Bronchial epithelial cell (primary cell): ENCODE measurements around the gene FAM53B. TPM values are rescaled to one million over a fixed set of nuclear protein-coding genes. Genes with fewer than 3 reads are reported as not detected.
A peak's percentile ranks its signal among the peaks of the same experiment; 100 is the strongest.

Experiments used
- DNase-seq: peaks from one replicate; pipeline ENCODE4 v3.0.0-alpha.2; 2010; ENCODE audit warnings: low read depth
- FAIRE-seq: peaks from 2 replicates; lab custom pipeline; 2011; peaks lifted over from hg19 to GRCh38; lab: Jason Lieb, UNC
- H3K27me3 ChIP-seq: 2 replicates; pipeline ENCODE4 v1.5.1; 2011; ENCODE audit warnings: low read length; ENCODE audit not compliant: control insufficient read depth, insufficient read depth
- H3K36me3 ChIP-seq: 2 replicates; pipeline ENCODE4 v1.5.1; 2011; ENCODE audit warnings: low read length; ENCODE audit not compliant: control insufficient read depth, insufficient read depth
- H3K4me3 ChIP-seq: 2 replicates; pipeline ENCODE4 v1.5.1; 2011; ENCODE audit warnings: mild to moderate bottlenecking, low read depth, low read length, control low read depth
- total RNA-seq: library from RNA; depleted of rRNA; stranded (reverse); fragments of >200 nt; gene quantifications from 2 replicates; pipeline ENCODE4 v1.2.1, GENCODE V29; 2014
- TF ChIP-seq, protein P1 (sequence below): IDR thresholded peaks from 2 replicates; pipeline ENCODE4 v1.5.1; 2011; ENCODE audit warnings: mild to moderate bottlenecking, moderate library complexity, low read length, control low read depth, inconsistent platforms; ENCODE audit not compliant: insufficient read depth, severe bottlenecking

Gene FAM53B
- total RNA-seq, 1 donor from 2014 or later: 19.5 TPM

DNA sequence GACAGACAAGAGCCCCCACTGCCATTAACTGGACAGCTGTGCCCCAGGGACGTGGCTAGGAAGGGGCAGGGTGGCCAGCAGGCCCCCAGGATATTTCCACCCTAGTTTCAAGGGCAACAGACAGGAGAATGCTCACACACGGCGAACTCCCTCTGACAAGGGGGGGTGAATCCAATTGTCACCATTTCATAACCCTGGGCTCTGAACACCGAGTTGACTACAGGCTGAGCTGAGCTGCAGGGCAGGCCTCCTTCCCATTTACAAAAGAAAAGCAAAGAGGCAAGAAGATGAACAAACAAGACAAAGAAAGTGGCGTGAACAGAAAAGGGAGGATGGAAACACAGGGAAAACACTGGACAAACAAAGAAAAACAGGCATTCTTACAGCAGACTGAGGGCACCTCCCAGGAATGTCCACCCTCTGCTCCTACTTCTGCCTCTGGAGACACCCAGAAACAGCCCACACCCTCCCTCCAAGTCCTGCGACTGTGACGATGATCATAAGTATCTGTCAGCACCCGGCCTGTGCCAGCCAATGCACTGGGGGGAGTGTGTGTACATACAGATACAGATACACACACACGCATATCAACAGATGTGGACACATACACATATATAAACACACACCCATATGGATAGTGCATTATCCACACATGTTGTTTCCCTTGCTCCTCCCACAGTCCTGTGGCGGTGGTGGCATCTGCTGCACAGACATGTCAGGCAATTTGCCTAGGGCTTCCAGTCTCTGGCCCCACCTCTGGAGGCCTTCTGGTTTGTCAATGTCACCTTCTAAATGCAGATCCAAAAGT lies 66.2 kb downstream of the FAM53B start:
- H3K36me3 ChIP-seq: peaks cover 17% of the 10 kb centered on the region

DNA sequence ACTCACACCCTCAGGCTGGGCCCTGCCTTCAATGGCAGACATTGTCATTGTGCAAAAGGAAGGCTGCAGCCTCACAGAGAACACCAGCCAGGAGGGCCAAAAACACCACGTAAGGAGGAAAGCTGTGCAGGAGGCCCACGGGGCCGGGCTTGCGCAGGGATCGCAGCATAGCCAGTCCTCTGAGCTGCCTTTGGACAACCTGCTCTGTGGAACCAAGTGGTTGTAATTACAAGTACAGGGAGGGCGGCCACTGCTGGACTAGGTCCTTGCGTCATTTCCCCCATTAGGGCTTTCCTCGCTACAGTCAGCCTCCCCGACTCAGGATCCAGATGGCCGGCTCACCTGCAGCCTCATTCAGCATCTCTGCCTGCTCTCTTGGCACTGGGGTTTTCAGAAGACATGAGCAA lies 66.9 kb downstream of the FAM53B start:
- Histone ChIP-seq H3K36me3 (peaks cover 17% of the 10 kb centered on the region), H3K4me3 (no peak overlapping the region), H3K27me3 (no peaks in the 10 kb centered on the region)
- DNase-seq: no peak
- no peak for FAIRE-seq
- TF ChIP-seq, protein P1, sequence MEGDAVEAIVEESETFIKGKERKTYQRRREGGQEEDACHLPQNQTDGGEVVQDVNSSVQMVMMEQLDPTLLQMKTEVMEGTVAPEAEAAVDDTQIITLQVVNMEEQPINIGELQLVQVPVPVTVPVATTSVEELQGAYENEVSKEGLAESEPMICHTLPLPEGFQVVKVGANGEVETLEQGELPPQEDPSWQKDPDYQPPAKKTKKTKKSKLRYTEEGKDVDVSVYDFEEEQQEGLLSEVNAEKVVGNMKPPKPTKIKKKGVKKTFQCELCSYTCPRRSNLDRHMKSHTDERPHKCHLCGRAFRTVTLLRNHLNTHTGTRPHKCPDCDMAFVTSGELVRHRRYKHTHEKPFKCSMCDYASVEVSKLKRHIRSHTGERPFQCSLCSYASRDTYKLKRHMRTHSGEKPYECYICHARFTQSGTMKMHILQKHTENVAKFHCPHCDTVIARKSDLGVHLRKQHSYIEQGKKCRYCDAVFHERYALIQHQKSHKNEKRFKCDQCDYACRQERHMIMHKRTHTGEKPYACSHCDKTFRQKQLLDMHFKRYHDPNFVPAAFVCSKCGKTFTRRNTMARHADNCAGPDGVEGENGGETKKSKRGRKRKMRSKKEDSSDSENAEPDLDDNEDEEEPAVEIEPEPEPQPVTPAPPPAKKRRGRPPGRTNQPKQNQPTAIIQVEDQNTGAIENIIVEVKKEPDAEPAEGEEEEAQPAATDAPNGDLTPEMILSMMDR: no peak

More for the DNA sequence above, 66.2 kb downstream of the FAM53B start:
- TF ChIP-seq, protein P1: no peak
- Histone ChIP-seq H3K4me3 (no peak overlapping the region), H3K27me3 (no peaks in the 10 kb centered on the region)
- FAIRE-seq (peak; percentile 72), DNase-seq (no peak)

DNA sequence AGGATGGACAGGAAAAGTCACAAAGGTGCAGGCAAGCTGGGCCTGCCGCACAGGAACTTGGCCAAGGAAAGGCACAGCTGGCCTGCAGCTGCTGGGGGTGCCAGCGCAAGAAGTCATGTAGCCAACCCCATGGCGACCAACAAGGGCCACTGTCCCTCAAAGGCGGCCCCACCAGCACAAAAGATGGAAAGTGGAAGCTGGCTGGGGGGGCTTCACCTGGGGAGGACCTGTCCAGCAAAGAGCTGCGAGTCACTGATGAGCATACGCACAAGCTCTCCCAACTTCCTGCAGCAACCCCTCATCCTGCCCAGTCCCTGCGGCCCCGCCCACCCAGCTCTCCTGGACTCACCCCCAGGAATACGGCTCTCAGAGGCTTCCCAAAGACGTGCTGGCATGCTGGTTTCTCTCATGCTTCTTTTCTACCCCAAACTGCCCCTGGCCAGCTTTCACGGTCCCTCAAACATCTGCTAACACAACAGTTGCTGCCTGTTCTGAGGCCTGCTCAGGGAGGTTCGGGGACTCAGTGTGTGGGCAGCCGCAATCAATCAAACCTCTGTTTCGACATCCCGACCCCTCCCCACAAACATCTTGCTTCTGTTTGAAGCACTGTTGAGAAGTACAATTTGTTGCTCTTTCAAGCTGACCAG lies 67.6 kb downstream of the FAM53B start:
- TF ChIP-seq, protein P1: no peak
- no peak for DNase-seq
- FAIRE-seq: no peak
- Histone ChIP-seq H3K27me3 (no peaks in the 10 kb centered on the region), H3K36me3 (peaks cover 13% of the 10 kb centered on the region), H3K4me3 (no peak overlapping the region)

DNA sequence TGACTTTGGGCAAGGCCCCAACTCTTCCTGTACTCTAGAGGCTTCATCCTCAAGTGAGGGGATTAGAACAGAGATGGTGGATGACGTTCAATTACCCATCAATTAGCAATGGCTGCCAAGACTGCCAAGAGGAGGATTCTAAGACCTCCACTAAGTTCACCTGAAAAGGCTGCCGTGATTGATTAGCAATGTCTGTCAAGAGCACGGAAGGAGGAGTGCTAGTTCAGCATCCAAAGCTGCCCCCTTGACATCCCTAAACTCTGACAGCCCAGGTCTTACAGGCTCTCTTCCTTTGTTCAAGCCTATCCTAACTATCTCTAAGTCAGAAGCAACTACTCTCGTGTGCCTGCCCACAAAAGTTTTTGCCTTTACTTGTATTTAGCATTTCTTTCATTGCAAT lies 68.4 kb downstream of the FAM53B start:
- no peak for FAIRE-seq

DNA sequence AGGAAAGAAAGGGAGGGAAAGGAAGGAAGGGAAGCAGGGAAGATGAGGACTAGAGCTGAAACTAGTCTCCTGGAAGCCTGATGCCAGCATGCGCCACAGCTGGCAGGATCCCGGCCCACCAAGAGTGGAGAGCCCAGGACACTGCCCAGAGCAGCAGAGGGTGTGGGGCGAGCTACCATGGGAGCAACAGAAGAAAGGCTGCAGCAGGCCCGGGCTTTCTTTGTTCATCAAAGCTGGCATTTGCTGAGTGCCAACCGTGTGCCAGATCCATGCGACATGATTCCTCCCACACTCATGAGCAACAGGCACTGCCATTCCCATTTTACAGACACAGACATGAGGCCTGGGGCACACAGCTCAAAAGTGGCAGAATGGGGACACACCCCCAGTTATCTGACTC lies 68.9 kb downstream of the FAM53B start:
- H3K36me3 ChIP-seq: peaks cover 7% of the 10 kb centered on the region
- FAIRE-seq: no peak

More for the DNA sequence above, 68.4 kb downstream of the FAM53B start:
- no peak for DNase-seq
- no peak overlapping the region for H3K4me3 ChIP-seq
- TF ChIP-seq, protein P1: no peak
- H3K27me3 ChIP-seq: no peaks in the 10 kb centered on the region
- peaks cover 10% of the 10 kb centered on the region for H3K36me3 ChIP-seq

More for the DNA sequence above, 68.9 kb downstream of the FAM53B start:
- H3K4me3 ChIP-seq: no peak overlapping the region
- TF ChIP-seq, protein P1: no peak
- no peak for DNase-seq
- H3K27me3 ChIP-seq: no peaks in the 10 kb centered on the region
